Measurements from ENCODE around the gene WDR27.

The WDR27 gene

GRCh38 chr6:169589699-169590257 is 112.1 kb downstream of the WDR27 start:
- H3K27me3 ChIP-seq (ENCODE audit: insufficient read depth, low read length) = no peaks in the 10 kb centered on the region
- H3K4me1 ChIP-seq (ENCODE audit: insufficient read depth, low read length) = no peaks in the 10 kb centered on the region
- no peak overlapping the region for H2AFZ ChIP-seq (ENCODE audit: low read depth, low read length)
- H3K4me3 ChIP-seq (ENCODE audit: low read length) = no peak overlapping the region
- H3K36me3 ChIP-seq (ENCODE audit: insufficient read depth, low read length) = no peaks in the 10 kb centered on the region
- H3K9me3 ChIP-seq (ENCODE audit: low read length) = peaks cover 2% of the 10 kb centered on the region

GRCh38 chr6:169589293-169589692 is 112.5 kb downstream of the WDR27 start:
- Histone ChIP-seq H3K4me1 (ENCODE audit: insufficient read depth, low read length) (no peaks in the 10 kb centered on the region), H2AFZ (ENCODE audit: low read depth, low read length) (no peak overlapping the region), H3K36me3 (ENCODE audit: insufficient read depth, low read length) (no peaks in the 10 kb centered on the region), H3K4me3 (ENCODE audit: low read length) (no peak overlapping the region), H3K9me3 (ENCODE audit: low read length) (peaks cover 2% of the 10 kb centered on the region), H3K27me3 (ENCODE audit: insufficient read depth, low read length) (no peaks in the 10 kb centered on the region)

GRCh38 chr6:169587975-169588374 is 113.9 kb downstream of the WDR27 start:
- Histone ChIP-seq H2AFZ (ENCODE audit: low read depth, low read length) (no peak overlapping the region), H3K4me3 (ENCODE audit: low read length) (no peak overlapping the region), H3K27me3 (ENCODE audit: insufficient read depth, low read length) (no peaks in the 10 kb centered on the region), H3K9me3 (ENCODE audit: low read length) (peaks cover 2% of the 10 kb centered on the region), H3K4me1 (ENCODE audit: insufficient read depth, low read length) (no peaks in the 10 kb centered on the region), H3K36me3 (ENCODE audit: insufficient read depth, low read length) (no peaks in the 10 kb centered on the region)

- peaks cover 3% of the 10 kb centered on the region for H3K36me3 ChIP-seq (ENCODE audit: insufficient read depth, low read length)
Observed at GRCh38 chr6:169583886-169584541, 117.8 kb downstream of the WDR27 start.

GRCh38 chr6:169579407-169580111 is 122.3 kb downstream of the WDR27 start:
- peaks cover 9% of the 10 kb centered on the region for H3K9me3 ChIP-seq (ENCODE audit: low read length)
- no peak overlapping the region for H3K4me3 ChIP-seq (ENCODE audit: low read length)
- H3K4me1 ChIP-seq (ENCODE audit: insufficient read depth, low read length) = no peaks in the 10 kb centered on the region
- peaks cover 3% of the 10 kb centered on the region for H3K36me3 ChIP-seq (ENCODE audit: insufficient read depth, low read length)
- H3K27me3 ChIP-seq (ENCODE audit: insufficient read depth, low read length) = no peaks in the 10 kb centered on the region
- H2AFZ ChIP-seq (ENCODE audit: low read depth, low read length) = no peak overlapping the region

More at GRCh38 chr6:169583886-169584541, 117.8 kb downstream of the WDR27 start:
- Histone ChIP-seq H3K27me3 (ENCODE audit: insufficient read depth, low read length) (no peaks in the 10 kb centered on the region), H3K4me3 (ENCODE audit: low read length) (no peak overlapping the region), H3K9me3 (ENCODE audit: low read length) (peaks cover 11% of the 10 kb centered on the region), H2AFZ (ENCODE audit: low read depth, low read length) (no peak overlapping the region), H3K4me1 (ENCODE audit: insufficient read depth, low read length) (no peaks in the 10 kb centered on the region)

GRCh38 chr6:169577974-169578373 is 123.9 kb downstream of the WDR27 start:
- H3K36me3 ChIP-seq (ENCODE audit: insufficient read depth, low read length) = peaks cover 3% of the 10 kb centered on the region
- H3K4me1 ChIP-seq (ENCODE audit: insufficient read depth, low read length) = no peaks in the 10 kb centered on the region
- no peaks in the 10 kb centered on the region for H3K27me3 ChIP-seq (ENCODE audit: insufficient read depth, low read length)
- no peak overlapping the region for H3K4me3 ChIP-seq (ENCODE audit: low read length)
- peaks cover 9% of the 10 kb centered on the region for H3K9me3 ChIP-seq (ENCODE audit: low read length)
- H2AFZ ChIP-seq (ENCODE audit: low read depth, low read length) = no peak overlapping the region

GRCh38 chr6:169577236-169577635 is 124.6 kb downstream of the WDR27 start:
- Histone ChIP-seq H3K4me3 (ENCODE audit: low read length) (no peak overlapping the region), H3K36me3 (ENCODE audit: insufficient read depth, low read length) (no peaks in the 10 kb centered on the region), H3K4me1 (ENCODE audit: insufficient read depth, low read length) (no peaks in the 10 kb centered on the region), H3K9me3 (ENCODE audit: low read length) (peaks cover 9% of the 10 kb centered on the region), H2AFZ (ENCODE audit: low read depth, low read length) (no peak overlapping the region), H3K27me3 (ENCODE audit: insufficient read depth, low read length) (no peaks in the 10 kb centered on the region)

GRCh38 chr6:169575821-169576220 is 126.0 kb downstream of the WDR27 start:
- Histone ChIP-seq H2AFZ (ENCODE audit: low read depth, low read length) (no peak overlapping the region), H3K4me1 (ENCODE audit: insufficient read depth, low read length) (no peaks in the 10 kb centered on the region), H3K36me3 (ENCODE audit: insufficient read depth, low read length) (no peaks in the 10 kb centered on the region), H3K9me3 (ENCODE audit: low read length) (peaks cover 9% of the 10 kb centered on the region), H3K27me3 (ENCODE audit: insufficient read depth, low read length) (no peaks in the 10 kb centered on the region), H3K4me3 (ENCODE audit: low read length) (no peak overlapping the region)

GRCh38 chr6:169575365-169575764 is 126.5 kb downstream of the WDR27 start:
- H3K27me3 ChIP-seq (ENCODE audit: insufficient read depth, low read length) = no peaks in the 10 kb centered on the region
- no peak overlapping the region for H3K4me3 ChIP-seq (ENCODE audit: low read length)
- H3K36me3 ChIP-seq (ENCODE audit: insufficient read depth, low read length) = no peaks in the 10 kb centered on the region
- H3K4me1 ChIP-seq (ENCODE audit: insufficient read depth, low read length) = no peaks in the 10 kb centered on the region
- peaks cover 11% of the 10 kb centered on the region for H3K9me3 ChIP-seq (ENCODE audit: low read length)
- H2AFZ ChIP-seq (ENCODE audit: low read depth, low read length) = no peak overlapping the region

GRCh38 chr6:169574420-169574819 is 127.4 kb downstream of the WDR27 start:
- Histone ChIP-seq H3K27me3 (ENCODE audit: insufficient read depth, low read length) (no peaks in the 10 kb centered on the region), H2AFZ (ENCODE audit: low read depth, low read length) (no peak overlapping the region), H3K4me3 (ENCODE audit: low read length) (no peak overlapping the region), H3K36me3 (ENCODE audit: insufficient read depth, low read length) (peaks cover 4% of the 10 kb centered on the region), H3K9me3 (ENCODE audit: low read length) (peaks cover 4% of the 10 kb centered on the region), H3K4me1 (ENCODE audit: insufficient read depth, low read length) (no peaks in the 10 kb centered on the region)

GRCh38 chr6:169573883-169574282 is 127.9 kb downstream of the WDR27 start:
- H3K4me1 ChIP-seq (ENCODE audit: insufficient read depth, low read length) = no peaks in the 10 kb centered on the region
- H3K4me3 ChIP-seq (ENCODE audit: low read length) = no peak overlapping the region
- peaks cover 2% of the 10 kb centered on the region for H3K9me3 ChIP-seq (ENCODE audit: low read length)
- no peaks in the 10 kb centered on the region for H3K27me3 ChIP-seq (ENCODE audit: insufficient read depth, low read length)
- peaks cover 4% of the 10 kb centered on the region for H3K36me3 ChIP-seq (ENCODE audit: insufficient read depth, low read length)
- no peak overlapping the region for H2AFZ ChIP-seq (ENCODE audit: low read depth, low read length)

- Histone ChIP-seq H2AFZ (ENCODE audit: low read depth, low read length) (no peak overlapping the region), H3K9me3 (ENCODE audit: low read length) (peaks cover 2% of the 10 kb centered on the region), H3K27me3 (ENCODE audit: insufficient read depth, low read length) (no peaks in the 10 kb centered on the region), H3K4me1 (ENCODE audit: insufficient read depth, low read length) (no peaks in the 10 kb centered on the region), H3K4me3 (ENCODE audit: low read length) (no peak overlapping the region), H3K36me3 (ENCODE audit: insufficient read depth, low read length) (peaks cover 4% of the 10 kb centered on the region)
Observed at GRCh38 chr6:169571123-169571962, 130.5 kb downstream of the WDR27 start.
